HEK293 (cell line): ENCODE data around the gene BTBD9.

Source experiments
- CTCF ChIA-PET: fragments of 350-600 bp; formaldehyde crosslinking; extraction: SDS; loops from one replicate; lab custom pipeline; 2021; ENCODE audit warnings: antibody characterized with exemption; lab: Yijun Ruan, JAX
- POLR2A ChIA-PET: fragments of 300-600 bp; formaldehyde crosslinking; extraction: SDS; loops from one replicate; lab custom pipeline; 2020; ENCODE audit warnings: antibody characterized with exemption, inconsistent platforms; lab: Yijun Ruan, JAX
- H3K27ac ChIP-seq: fragments of 200-500 bp; sonication (Bioruptor generic); 2 replicates; pipeline ENCODE4 v1.5.1; 2014; ENCODE audit warnings: low read depth, low read length, control low read depth, inconsistent platforms; ENCODE audit errors: extremely low read depth
- H3K36me3 ChIP-seq, 2 experiments: fragments of 200-500 bp in 1 of 2; sonication (Bioruptor generic) in 1 of 2; 1 replicate in 1 of 2; 2 replicates in 1 of 2; pipeline ENCODE4 v1.5.1; 2014 to 2017; ENCODE audit warnings: inconsistent platforms in 2 of 2, low read length in 2 of 2; ENCODE audit not compliant: control insufficient read depth in 2 of 2, insufficient read depth in 1 of 2
- H3K4me1 ChIP-seq: fragments of 200-500 bp; sonication (Bioruptor generic); 2 replicates; pipeline ENCODE4 v1.5.1; 2014; ENCODE audit warnings: mild to moderate bottlenecking, low read length, inconsistent platforms; ENCODE audit not compliant: control insufficient read depth, insufficient read depth
- H3K4me3 ChIP-seq: 2 replicates; pipeline ENCODE4 v1.5.1; 2011; ENCODE audit warnings: low read depth, mild to moderate bottlenecking, control low read depth, low read length, moderate library complexity
- H3K9me3 ChIP-seq: fragments of 200-500 bp; sonication (Bioruptor generic); 2 replicates; pipeline ENCODE4 v1.5.1; 2014; ENCODE audit warnings: low read depth, low read length, inconsistent platforms; ENCODE audit not compliant: control insufficient read depth, insufficient read depth
- BCL6B ChIP-seq: fragments of 450-650 bp; formaldehyde crosslinking; IDR thresholded peaks from 2 replicates; pipeline ENCODE4 v1.5.1; 2017; ENCODE audit warnings: missing biosample characterization, missing genetic modification characterization
- PRDM1 ChIP-seq: fragments of 450-650 bp; formaldehyde crosslinking; IDR thresholded peaks from 2 replicates; pipeline ENCODE4; 2016; ENCODE audit warnings: missing biosample characterization, missing genetic modification characterization
- PRDM10 ChIP-seq: fragments of 450-650 bp; formaldehyde crosslinking; IDR thresholded peaks from 2 replicates; pipeline ENCODE4 v1.5.1; 2016; ENCODE audit warnings: missing biosample characterization, missing genetic modification characterization
- SALL2 ChIP-seq: fragments of 450-650 bp; formaldehyde crosslinking; IDR thresholded peaks from 2 replicates; pipeline ENCODE4 v1.5.0; 2017; ENCODE audit warnings: missing biosample characterization, mild to moderate bottlenecking, missing genetic modification characterization, borderline replicate concordance
- ZBTB20 ChIP-seq: fragments of 450-650 bp; formaldehyde crosslinking; IDR thresholded peaks from 2 replicates; pipeline ENCODE4 v1.5.1; 2016; ENCODE audit warnings: missing biosample characterization, missing genetic modification characterization
- ZBTB44 ChIP-seq: fragments of 450-650 bp; IDR thresholded peaks from 2 replicates; pipeline ENCODE4 v1.5.1; 2018; ENCODE audit warnings: missing biosample characterization, mild to moderate bottlenecking, missing genetic modification characterization
- ZBTB8A ChIP-seq: fragments of 450-650 bp; formaldehyde crosslinking; IDR thresholded peaks from 2 replicates; pipeline ENCODE4 v1.5.1; 2016; ENCODE audit warnings: missing biosample characterization, missing genetic modification characterization
- ZFHX2 ChIP-seq: fragments of 450-650 bp; formaldehyde crosslinking; conservative IDR thresholded peaks from 2 replicates; pipeline ENCODE4 v1.5.1; 2016; ENCODE audit warnings: missing biosample characterization, missing genetic modification characterization
- ZNF112 ChIP-seq: fragments of 450-650 bp; formaldehyde crosslinking; IDR thresholded peaks from 2 replicates; pipeline ENCODE4 v1.5.0; 2017; ENCODE audit warnings: missing biosample characterization, missing genetic modification characterization
- ZNF18 ChIP-seq: fragments of 450-650 bp; formaldehyde crosslinking; IDR thresholded peaks from 2 replicates; pipeline ENCODE4 v1.5.1; 2016; ENCODE audit warnings: missing biosample characterization, missing genetic modification characterization
- ZNF26 ChIP-seq: fragments of 450-650 bp; formaldehyde crosslinking; IDR thresholded peaks from 2 replicates; pipeline ENCODE4 v1.5.1; 2016; ENCODE audit warnings: missing biosample characterization, missing genetic modification characterization
- ZNF433 ChIP-seq: fragments of 450-650 bp; formaldehyde crosslinking; IDR thresholded peaks from 2 replicates; pipeline ENCODE4 v1.5.1; 2016; ENCODE audit warnings: missing biosample characterization, missing genetic modification characterization, low read depth
- ZNF561 ChIP-seq: fragments of 450-650 bp; IDR thresholded peaks from 2 replicates; pipeline ENCODE4 v1.5.1; 2018; ENCODE audit warnings: missing biosample characterization, missing genetic modification characterization, borderline replicate concordance
- ZNF645 ChIP-seq: fragments of 450-650 bp; formaldehyde crosslinking; IDR thresholded peaks from 2 replicates; pipeline ENCODE4; 2016; ENCODE audit warnings: missing biosample characterization, missing genetic modification characterization
- ZSCAN5A ChIP-seq: fragments of 450-650 bp; formaldehyde crosslinking; IDR thresholded peaks from 2 replicates; pipeline ENCODE4 v1.5.1; 2016; ENCODE audit warnings: missing biosample characterization, missing genetic modification characterization

Gene BTBD9

GRCh38 chr6:38504996-38505395 lies 134.7 kb downstream of the BTBD9 start:
- POLR2A ChIA-PET = no interaction called here

GRCh38 chr6:38503960-38504682 lies 135.6 kb downstream of the BTBD9 start:
- Histone ChIP-seq H3K4me1 (peaks cover 34% of the 10 kb centered on the region), H3K9me3 (no peaks in the 10 kb centered on the region), H3K4me3 (no peak overlapping the region), H3K36me3 (no peaks in the 10 kb centered on the region)
- POLR2A ChIA-PET = no interaction called here
- CTCF ChIA-PET = interaction anchor here (3.6 kb wide), 1 partner anchor 10 kb away, joined by 22 read pairs; no protein-coding TSS in a partner anchor
- TF ChIP-seq BCL6B (tag by site-specific recombination) = peak; percentile 94
- no peak for TF ChIP-seq ZNF433
- TF ChIP-seq, all 188 proteins: peak for 1
- no peak overlapping the region for H3K27ac ChIP-seq

More at GRCh38 chr6:38504996-38505395, 134.7 kb downstream of the BTBD9 start:
- Histone ChIP-seq H3K9me3 (no peaks in the 10 kb centered on the region), H3K36me3 (no peaks in the 10 kb centered on the region), H3K27ac (no peak overlapping the region), H3K4me1 (peaks cover 40% of the 10 kb centered on the region), H3K4me3 (no peak overlapping the region)
- TF ChIP-seq ZSCAN5A = no peak
- no peak for TF ChIP-seq ZBTB20 (tag by site-specific recombination)
- no peak for TF ChIP-seq ZBTB44 (tag by site-specific recombination)
- TF ChIP-seq ZNF112 (tag by site-specific recombination) = no peak
- TF ChIP-seq ZBTB8A = no peak
- TF ChIP-seq ZNF561 (tag by site-specific recombination) = no peak
- CTCF ChIA-PET = interaction anchor here (3.6 kb wide), 1 partner anchor 11 kb away, joined by 22 read pairs; no protein-coding TSS in a partner anchor

- Histone ChIP-seq H3K4me3 (no peak overlapping the region), H3K36me3 (no peaks in the 10 kb centered on the region), H3K9me3 (no peaks in the 10 kb centered on the region), H3K4me1 (peaks cover 24% of the 10 kb centered on the region), H3K27ac (no peak overlapping the region)
- POLR2A ChIA-PET = no interaction called here
- CTCF ChIA-PET = interaction anchor here (0.6 to 3.6 kb wide), 5 partner anchors 9 to 816 kb away, joined by 3 to 22 read pairs (median 3); no protein-coding TSS in a partner anchor
- TF ChIP-seq ZNF26 = no peak
- peak; percentile 87 for TF ChIP-seq ZNF18 (tag by site-specific recombination)
- TF ChIP-seq SALL2 (tag by site-specific recombination) = no peak
- TF ChIP-seq ZFHX2 (tag by site-specific recombination) = peak; percentile 43; the same call in 1 of the 2 replicates
- TF ChIP-seq PRDM10 (tag by site-specific recombination) = peak; percentile 64
- peak; percentile 70 for TF ChIP-seq PRDM1
- TF ChIP-seq ZNF645 (tag by site-specific recombination) = no peak
These were observed 136.5 kb downstream of the BTBD9 start for GRCh38 chr6:38503032-38503773.
